NCI-H1930 (cell line): ENCODE results near the gene SHROOM3.
"Not testable (repeated sequence)": the region's sequence is repeated elsewhere in the genome, so short reads cannot be mapped to it uniquely, and the experiment has no call there.

Source experiments
- DNase-seq, 2 experiments: peaks; one replicate each; lab custom pipeline; 2025; lab: John Stamatoyannopoulos, UW

The SHROOM3 gene

DNA sequence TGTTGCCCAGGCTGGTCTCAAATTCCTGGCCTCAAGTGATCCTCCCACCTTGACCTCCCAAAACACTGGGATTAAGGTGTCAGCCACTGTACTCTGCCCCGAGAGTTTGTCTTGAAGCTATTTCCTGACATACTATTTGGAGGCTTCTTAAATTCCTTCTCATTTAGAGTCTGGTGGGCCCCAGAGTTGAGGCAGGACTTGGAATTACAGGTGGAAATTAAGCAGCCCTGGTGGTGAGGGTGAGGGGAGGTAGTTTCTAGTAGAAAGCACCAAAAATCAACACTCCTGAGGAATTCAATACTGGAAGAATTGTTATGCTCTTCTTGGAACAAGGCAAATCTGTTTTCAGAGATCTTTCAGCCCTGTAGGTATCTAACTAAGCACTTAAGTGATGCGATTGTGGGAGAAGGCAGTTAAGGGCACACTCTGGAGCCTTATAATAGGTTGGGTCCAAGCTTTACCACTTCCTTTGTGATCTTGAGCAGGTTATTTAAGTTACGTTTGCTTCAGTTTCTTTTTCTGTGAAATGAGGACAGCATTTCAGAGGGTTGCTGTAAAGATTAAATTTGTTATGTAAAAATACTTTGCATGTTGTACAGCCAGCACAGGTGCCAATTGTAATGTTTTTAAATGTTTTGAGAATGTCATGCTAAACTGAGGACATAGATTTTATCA lies 262.2 kb downstream of the SHROOM3 start:
- DNase-seq: no peak

DNA sequence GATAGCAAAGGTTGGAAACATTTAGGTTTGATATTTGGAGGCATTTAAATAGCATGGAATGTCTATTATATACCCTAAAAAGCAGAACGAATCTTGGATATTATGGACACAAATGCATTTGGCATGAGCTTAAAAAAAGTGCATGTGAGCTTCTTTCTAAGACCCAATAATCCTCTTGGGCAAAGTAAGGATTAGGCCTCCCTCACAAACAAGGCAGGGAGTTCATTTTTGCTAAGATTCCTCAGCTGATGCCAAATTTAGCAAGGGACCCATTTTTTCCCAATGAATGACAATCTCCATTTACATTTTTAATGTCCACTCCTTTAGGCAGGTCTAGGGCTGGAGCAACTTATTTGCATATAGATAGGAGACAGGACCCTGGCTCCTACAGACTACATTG lies 263.1 kb downstream of the SHROOM3 start:
- no peak for DNase-seq

DNA sequence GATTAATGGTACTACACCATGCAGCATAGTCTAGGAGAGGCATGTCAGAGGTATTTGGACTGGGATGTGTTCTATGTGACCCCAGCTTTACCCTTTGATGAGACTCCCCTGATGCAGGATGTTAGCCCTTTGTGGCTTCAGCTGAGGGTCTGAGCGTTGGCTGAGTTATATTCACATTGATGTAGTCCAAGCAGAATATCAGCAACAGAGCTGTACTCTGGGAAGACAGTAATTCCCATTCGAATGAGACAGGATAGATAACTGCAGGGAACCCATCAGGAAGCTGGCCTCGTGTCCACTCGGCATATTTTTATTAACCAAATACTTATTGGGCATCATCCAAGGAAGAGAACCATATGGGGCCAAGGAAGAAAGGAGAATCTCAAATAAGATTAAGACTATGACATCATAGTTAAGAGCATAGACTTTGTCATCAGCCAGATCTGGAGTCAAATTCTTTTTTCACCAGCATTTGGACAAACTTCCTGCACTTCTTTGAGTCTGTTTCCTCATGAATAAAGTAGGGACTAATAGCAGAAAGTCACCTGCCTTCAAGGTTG lies 264.8 kb downstream of the SHROOM3 start:
- no peak for DNase-seq

DNA sequence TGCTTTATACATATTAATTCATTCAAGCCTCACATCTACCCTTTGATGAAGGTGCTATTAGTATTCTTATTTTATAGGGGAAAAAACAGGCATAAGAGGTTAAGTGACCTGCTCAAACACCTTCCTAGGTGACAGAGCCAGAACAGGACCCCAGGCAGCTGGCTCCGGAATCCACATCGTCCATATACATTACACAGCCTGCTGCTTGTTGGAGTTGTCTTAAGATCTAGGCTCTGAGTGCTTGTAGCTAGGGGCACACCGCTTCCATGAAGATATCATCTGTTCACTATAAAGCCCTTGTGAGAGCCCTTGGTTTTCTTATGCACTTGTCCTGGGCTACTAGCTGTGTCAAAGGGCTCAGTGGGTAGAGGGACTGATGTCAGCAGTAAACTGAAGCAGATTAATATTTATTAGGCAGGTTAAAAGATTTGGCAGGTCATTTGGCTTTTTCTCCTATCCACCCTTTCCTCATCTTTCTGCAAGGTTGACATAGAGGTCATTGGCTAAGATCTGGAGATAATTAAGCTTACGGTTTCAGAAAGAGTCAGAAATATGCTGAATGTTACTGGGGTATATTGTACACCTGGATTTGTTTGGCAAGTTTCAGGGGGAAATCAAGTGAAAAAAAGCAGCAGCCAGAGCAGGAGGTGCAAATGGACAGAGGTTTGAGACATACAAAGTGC lies 267.6 kb downstream of the SHROOM3 start:
- no peak for DNase-seq

DNA sequence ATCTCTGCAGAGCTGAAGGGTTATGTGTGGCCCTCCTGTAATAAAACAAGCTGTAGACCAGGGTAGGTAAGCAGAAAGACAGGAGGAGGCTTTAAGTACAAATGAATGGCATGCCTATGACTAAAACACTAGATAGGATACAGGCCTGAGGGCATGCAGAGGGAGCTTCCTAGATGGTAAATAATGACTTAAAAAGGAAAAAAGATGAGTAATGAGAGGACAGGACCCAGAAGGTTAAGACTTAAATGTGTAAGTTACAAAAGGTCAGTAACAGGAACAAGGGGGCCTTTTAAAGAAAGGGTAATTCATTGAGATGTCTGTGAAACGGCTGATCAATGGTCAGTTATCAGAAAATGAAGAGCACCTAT lies 268.1 kb downstream of the SHROOM3 start:
- no peak for DNase-seq

DNA sequence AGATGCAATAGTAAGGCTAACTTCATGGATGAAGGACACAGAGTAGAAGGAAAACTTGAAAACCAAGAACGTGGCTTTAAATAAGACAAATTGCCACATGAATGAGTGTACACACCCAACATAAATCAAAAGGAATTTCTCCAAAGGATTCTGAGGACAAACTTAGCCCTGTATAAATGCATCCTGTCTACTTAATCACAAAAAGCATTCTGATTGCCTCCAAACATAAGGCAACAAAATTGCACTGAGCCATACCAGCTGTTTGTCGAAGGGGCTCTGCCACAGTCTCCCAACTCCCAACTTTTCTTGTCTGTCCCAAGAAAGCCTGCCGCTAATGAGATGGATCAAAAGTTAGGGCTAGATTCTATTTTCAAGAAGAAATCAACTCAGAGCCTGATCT lies 268.6 kb downstream of the SHROOM3 start:
- no peak for DNase-seq

DNA sequence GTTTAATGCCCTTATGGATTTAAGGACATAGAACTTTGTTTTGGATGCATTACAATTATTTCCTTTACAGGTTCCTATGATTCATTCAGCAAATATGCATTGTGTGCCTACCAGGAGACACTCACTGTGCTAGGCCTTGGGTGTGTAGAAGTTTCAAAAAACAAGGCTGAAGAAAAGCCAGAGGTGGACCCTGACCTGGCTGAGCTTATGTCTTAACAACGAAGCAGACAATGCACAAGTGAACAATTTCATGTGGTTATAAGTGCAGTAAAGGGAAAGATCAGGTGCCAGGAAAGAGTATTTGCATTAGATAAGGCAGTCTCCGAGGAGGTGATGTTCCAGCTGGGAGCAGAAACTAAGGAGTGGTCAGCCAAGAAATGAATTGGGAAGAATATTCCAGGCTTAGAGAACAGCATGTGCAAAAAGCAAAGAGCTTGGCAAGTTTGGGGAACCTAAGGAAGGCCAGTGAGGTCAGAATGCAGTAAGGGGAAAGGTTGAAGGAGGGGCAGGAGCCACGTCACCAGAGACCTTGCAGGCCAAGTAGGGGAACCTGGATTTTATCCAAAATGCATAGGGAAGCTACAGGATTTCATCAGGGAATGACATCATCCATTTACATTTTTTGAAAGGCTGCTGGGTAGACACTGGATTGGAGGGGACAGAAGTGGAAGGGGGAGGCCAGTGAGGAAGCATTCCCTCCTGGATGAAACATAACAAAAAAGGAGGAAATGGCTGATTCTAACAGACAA lies 269.3 kb downstream of the SHROOM3 start:
- DNase-seq: no peak

DNA sequence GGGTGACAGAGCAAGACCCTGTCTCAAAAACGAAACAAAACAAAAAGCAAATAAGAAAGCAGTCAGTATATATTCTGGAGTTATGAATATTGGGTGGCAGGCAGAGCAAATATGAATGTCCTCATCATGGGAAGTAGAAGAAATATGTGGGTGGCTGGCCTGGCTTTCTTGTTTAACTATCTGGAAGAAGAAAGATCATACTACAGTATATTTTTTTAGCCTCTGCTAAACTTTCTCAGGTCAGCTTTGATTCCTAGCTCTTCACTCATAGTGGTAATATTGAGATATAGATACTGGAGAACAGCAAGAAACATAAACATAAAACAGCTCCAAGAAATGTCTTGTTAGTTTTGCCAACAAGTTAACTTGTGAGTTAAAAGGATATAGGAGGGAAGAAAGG lies 270.4 kb downstream of the SHROOM3 start:
- DNase-seq: no peak

DNA sequence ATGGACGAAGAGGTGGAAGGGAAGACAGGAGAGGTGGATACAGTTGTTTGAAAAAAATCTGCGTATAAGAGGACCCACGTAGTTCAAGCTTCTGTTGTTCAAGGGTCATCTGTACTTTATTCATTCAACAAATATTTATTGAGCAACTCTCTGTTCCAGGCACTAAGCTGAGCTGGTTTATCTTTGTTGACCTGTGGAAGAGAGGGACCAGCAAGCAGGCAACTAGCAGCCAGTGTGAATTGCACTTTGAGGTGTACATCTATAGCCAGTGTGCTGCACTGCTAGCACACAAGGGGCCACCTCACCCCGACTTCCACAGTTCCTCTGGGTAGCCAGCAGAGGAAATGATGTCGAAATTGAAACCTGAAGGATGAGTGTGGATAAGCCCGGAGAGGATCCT lies 271.6 kb downstream of the SHROOM3 start:
- DNase-seq: no peak

DNA sequence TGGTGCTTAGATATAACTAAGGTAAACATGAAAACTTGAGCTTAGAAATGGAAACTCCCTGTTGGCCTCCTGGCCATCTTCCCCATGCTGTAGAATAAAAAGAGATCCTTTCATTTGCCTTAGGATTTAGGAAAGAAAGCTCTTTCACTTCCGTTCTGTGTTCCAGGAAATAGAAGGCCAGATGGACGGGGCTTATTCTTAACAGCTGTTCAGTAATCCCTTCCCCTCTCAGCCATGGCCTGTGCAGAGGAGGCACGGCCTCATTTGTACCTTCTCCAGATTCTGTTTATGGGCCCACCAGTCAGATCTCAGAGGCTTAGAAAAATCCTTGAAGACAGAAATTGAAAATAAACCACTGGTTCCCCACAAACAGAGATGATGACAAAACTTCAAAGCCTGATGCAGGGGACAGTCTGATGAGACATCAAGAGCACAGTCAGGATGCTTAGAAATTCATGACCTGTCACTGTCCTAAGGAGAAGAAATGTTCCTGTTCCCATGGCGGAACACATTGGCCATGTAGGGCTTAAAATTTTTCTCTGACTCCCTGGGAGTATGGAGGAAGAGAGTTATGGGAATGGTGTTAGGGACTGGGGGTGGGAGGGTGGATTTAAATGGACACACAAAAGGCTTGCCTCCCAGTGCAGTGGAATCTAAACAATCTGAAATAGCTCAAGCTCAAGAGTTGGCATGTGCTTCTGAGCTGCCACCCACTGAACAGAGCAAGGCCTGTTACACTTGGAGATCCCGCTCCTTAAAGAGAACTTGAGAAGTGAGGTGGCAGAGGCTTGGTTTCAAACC lies 274.1 kb downstream of the SHROOM3 start:
- DNase-seq: no peak

DNA sequence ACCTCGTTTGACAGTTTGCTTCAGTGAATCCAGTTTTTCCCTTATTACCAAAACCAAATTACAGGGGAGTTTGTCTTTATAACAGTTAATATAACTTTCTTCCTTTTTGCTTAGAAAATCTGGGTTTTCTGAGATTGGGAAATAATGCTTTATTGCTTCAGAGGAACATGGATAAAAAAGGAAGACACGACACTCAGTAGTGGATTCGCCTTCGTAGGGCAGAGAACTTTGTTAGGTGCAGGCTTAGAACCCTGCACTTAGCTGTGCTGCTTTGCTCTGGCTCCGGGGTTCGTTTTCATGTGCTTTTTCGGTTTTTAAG lies 274.7 kb downstream of the SHROOM3 start:
- DNase-seq: no peak

DNA sequence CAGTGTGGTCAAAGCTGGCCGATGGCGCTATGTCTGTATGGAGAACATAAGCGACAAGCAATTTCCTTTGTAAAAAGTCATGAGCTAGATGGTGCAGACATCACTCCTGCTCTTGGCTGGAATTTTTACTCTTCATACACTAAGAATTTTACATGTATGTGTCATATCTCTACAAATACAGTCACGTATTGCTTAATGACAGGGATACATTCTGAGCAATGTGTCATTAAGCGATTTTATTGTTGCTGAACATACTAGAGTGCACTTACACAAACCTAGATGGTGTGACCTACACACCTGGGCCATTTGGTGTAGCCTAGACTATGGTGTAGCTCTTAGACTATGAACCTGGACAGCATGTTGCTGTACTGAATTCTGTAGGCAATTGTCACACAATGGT lies 277.5 kb downstream of the SHROOM3 start:
- DNase-seq: no peak

DNA sequence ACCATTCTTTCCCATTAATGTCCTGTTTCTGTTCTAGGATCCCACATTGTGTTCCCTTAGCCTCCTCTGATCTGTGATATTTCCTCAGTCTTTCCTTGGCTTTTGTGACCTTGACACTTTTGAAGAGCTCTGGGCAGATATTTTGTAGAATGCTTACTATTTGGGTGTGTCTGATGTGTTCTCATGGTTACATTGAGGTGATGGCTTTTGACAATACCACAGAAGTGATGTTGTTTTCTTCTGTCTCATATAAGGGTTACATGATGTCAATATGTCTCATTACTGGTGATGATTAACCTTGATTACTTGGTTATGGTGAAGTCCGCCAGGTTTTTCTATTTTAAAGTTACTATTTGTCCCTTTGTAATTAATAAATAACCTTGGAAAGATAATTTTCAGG lies 279.2 kb downstream of the SHROOM3 start:
- no peak for DNase-seq

DNA sequence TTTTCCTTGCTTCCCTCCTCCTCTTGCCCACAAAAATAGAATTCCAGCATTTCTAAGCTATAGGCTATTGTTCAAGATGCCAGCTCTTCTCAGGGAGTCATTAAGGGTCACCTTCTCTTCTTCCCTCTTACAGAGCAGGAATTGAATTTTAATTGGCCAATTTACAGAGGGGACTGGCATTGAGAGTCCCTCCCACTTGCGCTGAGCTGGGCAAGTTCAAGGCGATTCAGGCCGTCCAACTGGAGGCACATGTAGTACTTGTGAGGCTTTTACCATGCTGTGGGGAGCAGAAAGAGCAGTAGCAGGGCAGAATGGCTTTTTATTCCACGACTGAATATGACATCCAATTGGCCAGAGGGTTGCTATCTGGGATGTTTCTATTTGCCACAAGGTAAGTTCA lies 281.0 kb downstream of the SHROOM3 start:
- no peak for DNase-seq

DNA sequence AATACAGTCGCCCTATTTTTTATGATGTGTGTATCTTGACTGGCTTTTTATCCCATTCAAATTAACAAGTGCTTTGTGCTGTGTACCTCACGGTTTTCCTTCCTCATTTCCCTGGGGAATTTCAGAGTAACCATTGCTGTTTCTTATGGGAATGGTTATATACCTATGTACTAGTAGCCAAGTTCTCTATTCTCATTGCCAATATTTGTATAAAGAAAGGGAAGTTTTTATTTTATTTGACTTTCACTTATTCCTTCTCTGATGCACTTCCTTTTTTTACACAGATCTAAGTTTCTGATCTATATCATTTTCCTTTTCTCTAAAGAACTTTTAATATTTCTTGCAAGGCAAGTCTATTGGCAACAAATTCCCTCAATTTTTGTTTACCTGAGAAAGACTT lies 281.6 kb downstream of the SHROOM3 start:
- no peak for DNase-seq

DNA sequence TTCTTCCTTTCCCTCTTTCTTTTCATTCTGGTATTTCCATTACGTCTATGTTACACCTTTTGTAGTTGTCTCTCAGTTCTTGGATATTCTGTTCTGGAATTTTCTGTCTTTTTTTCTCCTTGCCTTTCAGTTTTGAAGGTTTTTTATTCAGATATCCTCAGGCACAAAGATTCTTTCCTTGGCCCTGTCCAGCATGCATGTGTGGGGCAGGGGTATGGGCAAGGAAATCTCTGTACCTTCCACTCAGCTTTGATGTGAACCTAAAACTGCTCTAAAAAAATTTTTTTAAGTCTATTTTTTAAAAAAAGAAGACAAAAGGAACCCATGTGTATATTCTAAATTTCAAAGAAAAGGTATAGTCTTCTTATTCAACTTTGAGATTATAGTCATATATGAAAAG lies 282.4 kb downstream of the SHROOM3 start:
- no peak for DNase-seq

DNA sequence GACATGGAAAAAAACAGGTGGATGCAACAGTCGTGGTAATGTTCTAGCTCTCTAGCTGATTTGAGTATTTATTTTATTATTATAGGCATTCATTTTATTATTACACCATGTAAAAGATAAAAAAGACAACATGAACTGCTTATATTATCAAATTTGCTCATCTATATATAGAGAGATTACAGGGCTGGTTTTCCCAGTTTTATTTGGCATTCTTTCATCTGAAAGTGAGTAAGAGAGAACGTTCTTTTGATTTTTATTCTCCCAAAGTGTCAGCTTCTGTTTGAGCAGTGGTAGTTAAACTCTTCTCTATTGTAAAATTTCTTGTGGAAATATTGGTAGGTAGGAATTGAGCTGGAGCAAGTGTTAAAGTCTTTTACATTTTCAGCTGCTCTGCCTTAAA lies 283.0 kb downstream of the SHROOM3 start:
- no peak for DNase-seq

DNA sequence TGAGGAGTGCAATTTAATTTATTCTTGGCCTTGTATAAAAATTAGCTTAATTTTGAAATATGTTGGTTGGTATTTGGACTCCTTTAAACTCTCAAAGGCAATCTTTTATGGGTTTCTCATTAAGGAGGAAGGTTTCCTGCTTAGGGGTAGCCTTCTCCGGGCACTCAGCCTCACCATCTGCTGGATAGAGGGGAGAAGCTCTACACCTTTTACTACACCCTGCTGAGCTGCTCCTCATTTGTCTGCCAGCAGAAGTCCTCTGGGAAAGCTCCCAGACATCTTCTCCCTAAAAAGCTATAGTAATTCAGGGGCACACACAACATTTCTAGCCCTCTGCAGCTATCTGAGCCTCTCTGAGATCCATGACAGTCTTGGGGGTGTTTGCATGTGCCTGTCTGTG lies 283.8 kb downstream of the SHROOM3 start:
- no peak for DNase-seq

DNA sequence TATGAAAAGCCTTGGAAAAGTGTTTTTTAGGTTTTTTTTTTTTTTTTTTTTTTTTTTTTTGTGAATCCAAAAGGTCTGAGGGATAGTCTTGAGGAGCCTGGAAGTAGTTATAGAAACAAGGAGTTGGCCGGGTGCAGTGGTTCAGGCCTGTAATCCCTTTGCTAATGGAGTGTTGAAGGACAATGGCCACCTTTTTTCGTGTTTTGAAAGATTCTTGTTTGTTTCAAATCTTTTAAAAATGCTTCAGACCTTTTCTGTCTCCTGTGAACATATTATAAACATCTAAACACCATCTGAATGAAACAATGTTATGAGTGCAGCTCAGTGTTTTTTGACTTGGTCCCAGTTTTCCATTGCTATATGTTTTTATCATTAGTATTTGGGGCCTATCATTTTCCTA lies 285.1 kb downstream of the SHROOM3 start:
- DNase-seq: no peak

DNA sequence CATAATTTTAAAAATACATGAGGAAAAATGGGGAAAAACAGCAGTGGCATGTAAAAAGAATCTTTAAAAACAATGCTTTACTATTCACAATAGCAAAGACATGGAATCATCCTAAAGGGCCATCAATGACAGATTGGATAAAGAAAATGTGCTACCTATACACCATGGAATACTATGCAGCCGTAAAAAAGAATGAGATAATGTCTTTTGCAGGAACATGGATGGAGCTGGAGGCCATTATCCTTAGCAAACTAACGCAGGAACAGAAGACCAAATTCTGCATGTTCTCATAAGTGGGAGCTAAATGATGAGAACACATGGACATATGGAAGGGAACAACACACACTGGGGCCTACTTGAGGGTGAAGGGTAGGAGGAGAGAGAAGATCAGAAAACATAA lies 287.1 kb downstream of the SHROOM3 start:
- DNase-seq: not testable (repeated sequence)

DNA sequence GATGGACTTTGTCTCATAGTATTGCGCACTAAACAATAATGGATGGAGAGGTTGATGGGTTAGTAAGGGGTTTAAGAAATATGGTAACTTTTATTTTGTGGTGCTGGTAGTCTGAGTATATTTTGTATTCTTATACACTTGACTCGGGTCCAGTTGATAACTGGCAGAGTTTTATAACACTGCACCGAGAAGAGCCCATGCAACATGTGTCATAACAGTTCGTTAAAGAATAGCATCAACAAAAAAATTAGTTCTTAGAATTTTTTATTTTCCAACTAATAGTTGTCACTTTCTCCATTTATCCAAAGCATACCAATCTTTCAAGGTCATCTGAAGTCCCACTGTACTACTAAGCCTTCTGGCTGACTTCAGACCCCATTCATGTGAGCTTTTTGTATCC lies 287.8 kb downstream of the SHROOM3 start:
- no peak for DNase-seq

DNA sequence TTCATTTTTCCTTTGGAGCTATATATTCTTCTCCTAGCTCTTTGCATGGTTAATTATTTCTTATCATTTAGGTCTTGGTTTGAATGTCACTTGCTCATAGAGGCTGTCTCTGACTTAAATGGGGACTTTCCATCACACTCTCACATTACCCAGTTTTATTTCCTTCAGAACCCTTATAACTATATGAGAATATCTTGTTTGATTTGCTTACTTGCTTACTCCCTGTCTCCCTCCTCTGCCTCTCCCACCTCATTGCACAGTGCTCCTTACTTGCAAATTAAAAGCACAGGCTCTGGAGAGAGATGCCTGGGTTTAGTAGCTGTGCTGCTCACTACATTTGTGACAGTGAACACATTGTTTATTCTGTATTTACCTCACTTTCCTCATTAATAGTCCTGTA lies 288.3 kb downstream of the SHROOM3 start:
- DNase-seq: no peak
